CD4-positive, alpha-beta T cell (primary cell): ENCODE measurements around the gene MAP2K2. TPM values are rescaled to one million over a fixed set of nuclear protein-coding genes. Genes with fewer than 3 reads are reported as not detected.

ENCODE experiments used
- ATAC-seq: fragments of 200-7000 bp; cut with Tn5 transposase; one replicate; pipeline ENCODE4 v1.10.0; 2022; ENCODE audit warnings: mild to moderate bottlenecking; ENCODE audit not compliant: poor library complexity
- CTCF ChIA-PET: fragments of 350-600 bp; sonication (Branson Sonifier 250); formaldehyde crosslinking; loops from one replicate; lab custom pipeline; 2021; ENCODE audit warnings: antibody characterized with exemption, inconsistent platforms; lab: Charles Lee
- POLR2A ChIA-PET: fragments of 350-600 bp; sonication (Branson Sonifier 250); formaldehyde crosslinking; loops from one replicate; lab custom pipeline; 2021; ENCODE audit warnings: antibody characterized with exemption, inconsistent platforms; lab: Charles Lee
- DNase-seq, 14 experiments: peaks; one replicate each; pipeline ENCODE4 v3.0.0-alpha.2; 2013 to 2020; ENCODE audit warnings: mixed read lengths in 2 of 14
- H3K27ac ChIP-seq, 2 donors: one replicate each; pipeline versions ENCODE4 v1.5.1 to v1.7.0; 2013; ENCODE audit warnings: low read length in 2 of 2, low read depth in 1 of 2, mild to moderate bottlenecking in 1 of 2
- H3K27me3 ChIP-seq, 2 experiments: 1 replicate in 1 of 2; 2 replicates in 1 of 2; pipeline versions ENCODE4 v1.6.1 to v1.7.0; 2013; ENCODE audit warnings: low read length in 2 of 2, control low read depth in 1 of 2, mild to moderate bottlenecking in 1 of 2, moderate library complexity in 1 of 2; ENCODE audit not compliant: insufficient read depth in 2 of 2, control insufficient read depth in 1 of 2
- H3K36me3 ChIP-seq: one replicate; pipeline ENCODE4 v1.6.1; 2013; ENCODE audit warnings: low read length, control low read depth; ENCODE audit not compliant: insufficient read depth
- H3K4me1 ChIP-seq: one replicate; pipeline ENCODE4 v1.6.1; 2013; ENCODE audit warnings: low read length, control low read depth; ENCODE audit not compliant: insufficient read depth
- H3K4me3 ChIP-seq: one replicate; pipeline ENCODE4 v1.5.1; 2013; ENCODE audit warnings: mild to moderate bottlenecking, low read length, moderate library complexity
- H3K9me3 ChIP-seq, 2 experiments: 1 replicate in 1 of 2; 2 replicates in 1 of 2; pipeline versions ENCODE4 v1.6.1 to v1.7.0; 2013; ENCODE audit warnings: low read length in 2 of 2, mild to moderate bottlenecking in 2 of 2, control low read depth in 1 of 2, moderate library complexity in 1 of 2; ENCODE audit not compliant: control insufficient read depth in 1 of 2, insufficient read depth in 1 of 2
- H3K27ac Mint-ChIP-seq: one replicate; pipeline ENCODE4 v1.8.0; 2020; ENCODE audit warnings: mixed read lengths
- H3K27me3 Mint-ChIP-seq: one replicate; pipeline ENCODE4 v1.8.0; 2021; ENCODE audit warnings: mixed read lengths
- H3K36me3 Mint-ChIP-seq: one replicate; pipeline ENCODE4 v1.8.0; 2021; ENCODE audit warnings: low read depth, mixed read lengths
- H3K4me1 Mint-ChIP-seq: one replicate; pipeline ENCODE4 v1.8.0; 2021; ENCODE audit warnings: low read depth, mixed read lengths
- H3K4me3 Mint-ChIP-seq: one replicate; pipeline ENCODE4 v1.8.0; 2020; ENCODE audit warnings: mild to moderate bottlenecking, mixed read lengths
- H3K9me3 Mint-ChIP-seq: one replicate; pipeline ENCODE4 v1.8.0; 2020; ENCODE audit warnings: mixed read lengths
- CTCF ChIP-seq: fragments of 200-600 bp; IDR thresholded peaks from one replicate; pipeline ENCODE4 v1.8.0; 2022; ENCODE audit warnings: antibody characterized with exemption, mild to moderate bottlenecking
- intact Hi-C, 2 experiments: fragments of 100-400 bp; cut with DNase I in 1 of 2; cut with micrococcal nuclease in 1 of 2; formaldehyde crosslinking; loops; one replicate each; pipeline versions ENCODE4 v1.15.1 to v1.9.0; 2023 to 2025; cut with DNase I, micrococcal nuclease
- total RNA-seq, 174 experiments: library from RNA in 2 of 174; stranded (reverse) in 2 of 174; gene quantifications; one replicate each; pipeline ENCODE4 v1.2.3 and lab custom pipeline; 2021 to 2026

The MAP2K2 gene
- total RNA-seq, 2 experiments from 2014 or later, result 72.7 to 77.6 TPM

GRCh38 chr19:4046946-4047683, 76.8 kb downstream of the MAP2K2 start:
- no peaks in the 10 kb centered on the region for H3K27me3 Mint-ChIP-seq
- ATAC-seq (no peak), DNase-seq (no peak)
- Histone ChIP-seq H3K27ac (no peak overlapping the region), H3K4me3 (no peak overlapping the region), H3K9me3 (no peaks in the 10 kb centered on the region), H3K36me3 (peaks cover 59% of the 10 kb centered on the region), H3K27me3 (no peaks in the 10 kb centered on the region), H3K4me1 (peaks cover 28% of the 10 kb centered on the region)
- intact Hi-C loops, result no loop called here
- no peak overlapping the region for H3K4me3 Mint-ChIP-seq
- H3K9me3 Mint-ChIP-seq, result no peaks in the 10 kb centered on the region
- H3K36me3 Mint-ChIP-seq, result peaks cover 46% of the 10 kb centered on the region
- H3K27ac Mint-ChIP-seq, result no peak overlapping the region
- ChIA-PET CTCF (interaction anchor here (2.2 kb wide), 1 partner anchor 93 kb away, joined by 7 read pairs; no protein-coding TSS in a partner anchor), POLR2A (no interaction called here)
- no peak for TF ChIP-seq CTCF
- peaks cover 27% of the 10 kb centered on the region for H3K4me1 Mint-ChIP-seq

GRCh38 chr19:4046362-4046691, 77.6 kb downstream of the MAP2K2 start:
- Mint-ChIP-seq H3K9me3 (no peaks in the 10 kb centered on the region), H3K4me1 (peaks cover 24% of the 10 kb centered on the region), H3K4me3 (peak overlapping the region; percentile 68), H3K27ac (peak overlapping the region; percentile 92), H3K27me3 (no peaks in the 10 kb centered on the region), H3K36me3 (peaks cover 43% of the 10 kb centered on the region)
- DNase-seq (no peak), ATAC-seq (no peak)
- Histone ChIP-seq H3K27me3 (no peaks in the 10 kb centered on the region), H3K36me3 (peaks cover 55% of the 10 kb centered on the region), H3K9me3 (no peaks in the 10 kb centered on the region), H3K27ac (no peak overlapping the region), H3K4me1 (peaks cover 23% of the 10 kb centered on the region), H3K4me3 (no peak overlapping the region)
- CTCF ChIA-PET, result no interaction called here
- TF ChIP-seq CTCF, result no peak
- intact Hi-C loops, result no loop called here
- POLR2A ChIA-PET, result no interaction called here

GRCh38 chr19:4045597-4046361, 78.1 kb downstream of the MAP2K2 start:
- no peak for ATAC-seq
- no peak for DNase-seq
- no peak for TF ChIP-seq CTCF
- H3K27ac ChIP-seq, result no peak overlapping the region
- Mint-ChIP-seq H3K4me3 (no peak overlapping the region), H3K36me3 (peaks cover 38% of the 10 kb centered on the region), H3K4me1 (peaks cover 20% of the 10 kb centered on the region), H3K27ac (peak overlapping the region; percentile 92), H3K9me3 (no peaks in the 10 kb centered on the region), H3K27me3 (no peaks in the 10 kb centered on the region)
- CTCF ChIA-PET, result no interaction called here
- H3K4me1 ChIP-seq, result peaks cover 20% of the 10 kb centered on the region
- H3K36me3 ChIP-seq, result peaks cover 52% of the 10 kb centered on the region
- intact Hi-C loops, result no loop called here
- POLR2A ChIA-PET, result interaction anchor here (0.8 kb wide), 1 partner anchor 44 kb away, joined by 3 read pairs; no protein-coding TSS in a partner anchor
- no peaks in the 10 kb centered on the region for H3K27me3 ChIP-seq
- no peak overlapping the region for H3K4me3 ChIP-seq
- no peaks in the 10 kb centered on the region for H3K9me3 ChIP-seq
